CD4-positive, alpha-beta T cell treated with Interleukin-17A for 4 hours (primary cell): ENCODE results near the gene CTNNA3.

ENCODE experiments used
- DNase-seq: peaks from one replicate; pipeline ENCODE4 v3.0.0-alpha.2; 2020; ENCODE audit warnings: mixed read lengths

Gene CTNNA3

GRCh38 chr10:67306588-67307205, 389.3 kb downstream of the CTNNA3 start:
- no peak for DNase-seq

GRCh38 chr10:67302701-67303100, 393.3 kb downstream of the CTNNA3 start:
- no peak for DNase-seq

- DNase-seq, result no peak
Observed at GRCh38 chr10:67299761-67300160, 396.2 kb downstream of the CTNNA3 start.

- DNase-seq, result no peak
Observed at GRCh38 chr10:67297637-67298181, 398.3 kb downstream of the CTNNA3 start.

GRCh38 chr10:67296926-67297325, 399.1 kb downstream of the CTNNA3 start:
- no peak for DNase-seq

GRCh38 chr10:67288688-67289410, 407.1 kb downstream of the CTNNA3 start:
- DNase-seq, result no peak

GRCh38 chr10:67284589-67284988, 411.4 kb downstream of the CTNNA3 start:
- no peak for DNase-seq

GRCh38 chr10:67282871-67283270, 413.1 kb downstream of the CTNNA3 start:
- DNase-seq, result no peak

- no peak for DNase-seq
Observed at GRCh38 chr10:67280405-67280804, 415.6 kb downstream of the CTNNA3 start.

- no peak for DNase-seq
Observed at GRCh38 chr10:67277402-67277801, 418.6 kb downstream of the CTNNA3 start.

GRCh38 chr10:67269828-67270227, 426.2 kb downstream of the CTNNA3 start:
- DNase-seq, result no peak

- no peak for DNase-seq
Observed at GRCh38 chr10:67268146-67268545, 427.8 kb downstream of the CTNNA3 start.

- DNase-seq, result no peak
Observed at GRCh38 chr10:67262675-67263074, 433.3 kb downstream of the CTNNA3 start.

- no peak for DNase-seq
Observed at GRCh38 chr10:67261300-67261797, 434.6 kb downstream of the CTNNA3 start.

GRCh38 chr10:67259319-67259929, 436.6 kb downstream of the CTNNA3 start:
- DNase-seq, result no peak

- no peak for DNase-seq
Observed at GRCh38 chr10:67257427-67258144, 438.4 kb downstream of the CTNNA3 start.

- DNase-seq, result no peak
Observed at GRCh38 chr10:67257018-67257417, 439.0 kb downstream of the CTNNA3 start.

GRCh38 chr10:67250686-67251085, 445.3 kb downstream of the CTNNA3 start:
- no peak for DNase-seq

GRCh38 chr10:67246066-67246555, 449.9 kb downstream of the CTNNA3 start:
- no peak for DNase-seq

GRCh38 chr10:67242528-67242927, 453.5 kb downstream of the CTNNA3 start:
- DNase-seq, result no peak

- no peak for DNase-seq
Observed at GRCh38 chr10:67241451-67241850, 454.5 kb downstream of the CTNNA3 start.

- DNase-seq, result no peak
Observed at GRCh38 chr10:67239864-67240497, 456.0 kb downstream of the CTNNA3 start.
